ENCODE measurements around the gene GDF10.
A peak's percentile ranks its signal among the peaks of the same experiment; 100 is the strongest.

GDF10 gene

GRCh38 chr10:47299611-47300428 lies at the start of gene GDF10:
GDF10 (plus strand) TSS chr10:47300197; CDS start chr10:47300652, 455 bp downstream.
- DNase-seq, result peak; percentile 35 to 41

- DNase-seq, result no peak
Measured at GRCh38 chr10:47252093-47252780, 47.8 kb upstream of the GDF10 start.

- no peak for DNase-seq
Measured at GRCh38 chr10:47253030-47253637, 46.9 kb upstream of the GDF10 start.

- DNase-seq, result no peak
Measured at GRCh38 chr10:47253651-47254375, 46.2 kb upstream of the GDF10 start.

DNA sequence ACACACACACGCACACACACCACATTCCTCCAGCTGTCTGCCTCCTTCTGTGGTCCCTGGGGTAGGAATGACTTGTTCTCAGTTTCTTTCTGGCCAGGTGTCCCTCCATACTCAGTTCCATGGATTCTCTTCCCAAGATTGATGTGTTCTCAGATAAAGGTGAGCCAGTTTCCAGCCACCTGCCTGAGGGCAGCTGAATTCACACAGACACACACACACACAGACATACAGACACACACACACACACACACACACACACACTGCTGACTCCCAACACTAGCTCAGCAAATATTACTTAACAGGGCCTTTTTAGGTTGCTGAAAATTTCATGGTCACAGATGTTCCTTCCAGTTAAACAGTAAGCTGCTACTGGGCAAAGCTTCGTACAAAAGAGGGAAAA lies 45.4 kb upstream of the GDF10 start:
- DNase-seq, result no peak

DNA sequence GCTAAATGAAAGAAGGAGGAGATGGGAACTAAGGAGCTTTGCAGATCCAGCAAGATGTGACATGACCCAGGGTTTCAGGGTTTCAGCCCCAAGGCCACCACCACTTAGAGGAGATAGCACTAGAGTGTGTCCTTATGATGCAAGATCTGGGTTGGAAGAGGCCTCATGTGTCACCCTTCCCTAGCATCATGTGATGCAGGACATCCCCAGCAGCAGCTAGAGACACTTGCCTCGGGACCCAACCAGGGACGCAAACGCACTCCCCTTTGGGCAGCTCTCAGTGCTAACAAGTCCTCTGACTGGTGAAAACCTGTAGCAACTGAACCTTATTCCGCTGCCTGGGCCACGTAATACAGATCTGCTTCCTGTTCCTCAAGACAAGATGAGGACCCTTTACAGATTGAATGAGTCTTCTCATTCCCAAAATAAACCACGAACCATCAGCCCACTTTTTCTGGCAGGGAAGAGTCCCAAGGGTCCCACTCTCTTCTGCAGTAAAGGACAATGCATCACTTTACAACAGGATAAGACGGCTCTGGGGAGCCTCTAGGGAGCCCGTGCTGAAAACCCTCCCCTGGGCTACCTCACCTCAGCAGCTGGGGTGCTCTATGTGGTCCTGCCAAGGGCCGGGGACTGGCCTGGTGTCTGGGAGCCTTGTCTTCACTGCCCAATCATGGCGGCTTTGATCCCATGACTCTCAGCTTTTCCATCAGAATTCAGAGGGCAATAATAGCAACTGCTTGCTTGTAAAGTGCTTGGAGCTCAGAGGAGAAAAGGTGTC lies 44.8 kb upstream of the GDF10 start:
- DNase-seq, result peak in 1 of 2 donors; percentile 15

DNA sequence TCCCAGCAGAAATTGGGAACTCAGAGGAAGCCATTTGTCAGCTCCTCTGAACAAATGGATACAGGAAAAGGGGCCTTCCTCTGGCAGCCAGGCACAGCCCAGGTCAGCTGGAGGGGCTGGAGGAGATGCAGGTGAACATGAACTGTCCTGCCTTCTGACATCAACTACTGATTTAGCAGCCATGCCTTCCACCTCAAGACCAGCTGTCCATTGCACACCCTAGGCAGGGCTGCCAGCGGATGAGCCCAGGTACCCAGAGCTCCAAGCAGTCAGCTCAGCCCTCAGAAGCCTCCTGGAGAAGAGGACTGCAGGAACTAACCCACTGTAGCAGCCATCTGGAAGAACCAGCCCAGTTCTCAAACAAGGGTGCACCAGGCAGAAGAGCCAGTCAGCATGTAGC lies 44.1 kb upstream of the GDF10 start:
- DNase-seq, result peak in 1 of 2 donors; percentile 14

DNA sequence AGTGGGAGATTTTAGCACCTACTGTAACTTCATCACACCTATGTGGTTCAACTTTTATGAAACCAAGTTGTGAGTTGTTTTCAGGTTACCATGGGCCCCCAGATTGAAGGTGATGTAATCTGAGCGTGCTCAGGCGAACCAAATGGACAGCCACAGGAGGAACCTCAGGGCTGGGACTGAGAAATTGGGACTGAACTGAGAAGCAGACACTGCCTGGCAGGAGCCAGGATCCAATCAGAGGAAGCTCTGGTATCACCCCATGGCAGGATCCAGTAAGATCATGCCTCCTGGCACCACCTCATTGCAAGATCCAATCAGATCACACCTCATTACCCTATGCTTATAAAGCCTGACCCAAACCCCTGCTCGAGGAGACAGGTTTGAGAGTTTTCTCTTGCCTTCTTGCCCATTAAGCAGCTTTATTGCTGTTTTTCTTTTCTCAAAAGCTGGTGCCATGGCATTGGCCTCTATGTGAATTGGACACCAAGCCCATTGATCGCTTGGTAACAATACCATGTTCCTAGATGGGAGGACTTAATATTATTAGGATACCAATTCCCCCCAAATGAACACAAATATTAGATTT lies 43.2 kb upstream of the GDF10 start:
- DNase-seq, result peak in 1 of 2 donors; percentile 18

- DNase-seq, result peak in 1 of 2 donors; percentile 16
Measured at GRCh38 chr10:47257396-47258120, 42.4 kb upstream of the GDF10 start.

DNA sequence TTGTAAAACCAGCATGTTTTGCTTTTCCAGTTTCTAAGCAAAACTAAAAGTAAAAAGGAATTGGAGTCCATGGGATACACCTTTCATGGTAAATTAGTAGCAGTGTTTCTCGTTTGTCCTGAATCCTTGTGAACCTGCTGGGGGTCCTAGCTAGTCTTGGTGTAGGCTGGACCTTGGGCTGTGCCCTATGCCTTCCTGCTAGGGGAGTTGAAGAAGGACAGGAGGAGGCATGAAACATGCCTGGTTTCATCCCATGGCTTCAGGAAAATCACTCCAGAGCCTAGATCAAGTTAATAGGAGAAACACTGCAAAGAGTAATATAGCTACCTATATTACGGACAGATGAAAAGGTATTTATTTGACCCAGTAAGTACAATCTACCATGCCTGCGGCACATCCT lies 41.1 kb upstream of the GDF10 start:
- DNase-seq, result no peak

DNA sequence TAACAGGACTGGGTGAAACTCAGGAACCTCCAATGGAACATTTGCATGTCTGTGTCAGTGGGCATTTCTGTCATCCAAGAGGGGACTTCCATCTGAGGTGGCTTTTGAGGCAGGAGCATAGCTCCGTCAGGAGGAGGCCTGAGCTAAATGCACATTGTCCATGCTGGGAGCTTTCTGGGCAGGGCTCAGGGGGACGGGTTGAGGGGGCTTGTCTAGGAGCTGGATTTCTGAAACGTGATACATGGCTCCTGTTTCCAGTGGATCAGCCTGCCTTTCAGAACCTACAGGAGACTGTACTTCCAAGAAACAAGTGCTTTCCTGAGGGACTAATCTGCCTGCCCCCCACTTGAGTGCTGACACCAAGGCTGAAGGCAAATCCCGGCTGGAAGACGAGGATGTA lies 40.5 kb upstream of the GDF10 start:
- DNase-seq, result no peak

DNA sequence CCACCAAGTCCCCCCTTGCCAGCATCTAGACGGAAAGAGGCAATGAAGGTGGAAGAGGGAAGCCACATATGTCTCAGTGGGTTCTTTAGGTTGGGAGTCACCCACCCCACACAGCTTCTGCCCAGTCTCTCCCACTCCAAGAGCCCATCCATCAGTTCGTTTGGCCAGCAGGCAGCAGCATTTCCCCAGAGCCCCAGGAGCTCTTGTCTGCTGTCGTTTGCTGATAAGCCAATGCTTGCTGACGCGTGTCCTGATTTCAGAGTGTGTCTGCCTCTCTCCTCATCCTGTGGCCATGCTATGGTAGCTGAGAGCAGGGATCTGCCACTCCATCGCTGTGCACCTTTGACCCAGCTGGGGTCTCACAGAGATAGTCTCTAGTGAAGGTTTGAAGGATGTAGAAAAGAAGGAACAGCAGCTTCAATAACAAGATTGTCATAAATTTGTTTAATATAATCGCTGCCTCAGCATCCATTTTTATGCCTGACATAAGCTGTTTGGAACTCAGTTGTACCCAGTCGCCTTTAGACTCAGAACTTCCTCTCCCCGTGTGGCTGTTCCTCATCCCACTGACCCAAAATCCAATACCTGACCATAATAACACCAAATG lies 39.4 kb upstream of the GDF10 start:
- DNase-seq, result peak; percentile 25 to 27

DNA sequence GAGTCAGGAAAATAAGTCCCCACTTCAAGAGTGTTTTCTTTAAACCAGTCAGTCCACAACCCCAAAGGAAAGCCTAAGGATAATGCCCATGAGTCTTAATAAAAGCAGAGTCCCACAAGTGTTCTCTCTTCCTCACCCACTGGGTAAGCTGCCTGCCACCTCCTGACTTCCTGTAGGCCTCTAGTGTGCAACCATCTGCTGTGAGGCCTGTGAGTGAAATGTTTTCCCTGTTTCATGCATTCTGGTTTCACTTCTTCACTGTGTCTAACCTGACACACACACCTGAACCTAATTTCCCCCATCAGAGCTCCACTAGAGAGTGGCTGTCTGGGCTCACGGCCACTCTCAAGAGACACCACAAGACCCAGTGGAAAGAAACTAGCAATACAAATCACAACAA lies 38.9 kb upstream of the GDF10 start:
- peak; percentile 32 to 40 for DNase-seq

GRCh38 chr10:47261556-47261955 lies 38.4 kb upstream of the GDF10 start:
- DNase-seq, result no peak

- no peak for DNase-seq
Measured at GRCh38 chr10:47262606-47263533, 37.1 kb upstream of the GDF10 start.

- DNase-seq, result peak; percentile 63 to 64
Measured at GRCh38 chr10:47264797-47265281, 35.2 kb upstream of the GDF10 start.

DNA sequence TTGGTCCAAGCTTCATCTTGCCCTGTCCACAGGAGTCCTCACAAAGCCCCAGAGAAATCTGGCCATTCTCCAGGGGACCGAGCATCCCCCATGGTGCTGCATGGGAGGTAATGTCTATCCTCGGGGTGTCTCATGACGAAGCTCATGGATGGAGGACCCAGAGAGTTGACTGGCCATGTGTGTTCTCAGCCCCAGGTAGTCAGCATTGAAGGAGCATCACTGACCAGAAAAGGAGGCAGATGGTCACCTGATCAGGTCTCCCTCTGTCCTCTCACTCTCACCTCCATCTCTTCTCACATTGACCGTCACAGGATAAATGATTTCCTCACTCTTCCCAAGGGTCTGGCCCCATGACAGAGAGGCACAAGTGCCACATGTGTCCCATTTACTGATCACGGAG lies 33.4 kb upstream of the GDF10 start:
- peak in 1 of 2 donors; percentile 16 for DNase-seq

GRCh38 chr10:47268696-47269095 lies 31.3 kb upstream of the GDF10 start:
- no peak for DNase-seq

DNA sequence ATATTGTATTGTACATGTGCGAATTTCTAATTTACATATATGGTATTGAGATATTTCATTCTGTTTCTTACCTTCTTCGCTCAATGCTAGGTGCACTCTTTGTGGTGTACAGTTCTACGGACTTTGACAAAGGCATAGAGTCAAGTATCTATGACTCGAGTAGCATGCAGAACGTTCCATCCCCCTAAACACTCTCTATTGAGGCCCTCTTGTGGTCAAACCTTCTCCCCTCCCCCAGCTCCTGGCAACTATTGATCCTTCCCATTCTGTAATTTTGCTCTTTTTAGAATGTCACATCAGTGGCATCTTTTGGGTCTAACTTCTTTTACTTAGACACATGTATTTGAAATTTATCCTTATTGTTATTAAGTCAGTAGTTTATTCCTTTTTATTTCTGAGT lies 30.7 kb upstream of the GDF10 start:
- no peak for DNase-seq
